Neural cell (in vitro differentiated cells): ENCODE measurements around the gene CRADD. TPM values are rescaled to one million over a fixed set of nuclear protein-coding genes. Genes with fewer than 3 reads are reported as not detected.
A peak's percentile ranks its signal among the peaks of the same experiment; 100 is the strongest.

ENCODE experiments used
- H2AFZ ChIP-seq: fragments of 200-600, 300-800 bp; sonication (generic), shearing (Covaris generic); 2 replicates; pipeline ENCODE4 v1.6.0; 2014; ENCODE audit warnings: low read depth, mild to moderate bottlenecking, antibody characterized with exemption, low read length, moderate library complexity
- H3F3A ChIP-seq: fragments of 200-600 bp; shearing (Covaris generic); 2 replicates; pipeline ENCODE4 v1.6.1; 2016; ENCODE audit warnings: mild to moderate bottlenecking, moderate library complexity, mixed read lengths, antibody characterized with exemption, low read length; ENCODE audit not compliant: insufficient read depth, poor library complexity, severe bottlenecking
- H3K27ac ChIP-seq: fragments of 200-600, 300-800 bp; sonication (generic), shearing (Covaris generic); 2 replicates; pipeline ENCODE4 v1.5.1; 2014; ENCODE audit warnings: mild to moderate bottlenecking, low read length, moderate library complexity
- H3K27me3 ChIP-seq: fragments of 300-800, 200-600 bp; sonication (generic), shearing (Covaris generic); 2 replicates; pipeline ENCODE4 v1.6.0; 2014; ENCODE audit warnings: mild to moderate bottlenecking, low read depth, low read length, moderate library complexity; ENCODE audit not compliant: insufficient read depth
- H3K36me3 ChIP-seq: fragments of 300-800, 200-600 bp; sonication (generic), shearing (Covaris generic); 2 replicates; pipeline ENCODE4 v1.5.1; 2014; ENCODE audit warnings: mild to moderate bottlenecking, antibody characterized with exemption, low read length, moderate library complexity; ENCODE audit not compliant: insufficient read depth
- H3K4me2 ChIP-seq: fragments of 300-800, 200-600 bp; sonication (generic), shearing (Covaris generic); 2 replicates; pipeline ENCODE4 v1.6.0; 2014; ENCODE audit warnings: mild to moderate bottlenecking, low read length
- H3K4me3 ChIP-seq: fragments of 300-800, 200-600 bp; sonication (generic), shearing (Covaris generic); 2 replicates; pipeline ENCODE4 v1.5.1; 2014; ENCODE audit warnings: mild to moderate bottlenecking, low read length, moderate library complexity
- H3K79me2 ChIP-seq: fragments of 200-600 bp; shearing (Covaris generic); replicated peaks from 2 replicates; pipeline ENCODE4 v1.6.0; 2014; ENCODE audit warnings: mild to moderate bottlenecking, low read length, moderate library complexity; ENCODE audit not compliant: insufficient read depth
- H3K9ac ChIP-seq: fragments of 300-800, 200-600 bp; sonication (generic), shearing (Covaris generic); 2 replicates; pipeline ENCODE4 v1.6.1; 2016; ENCODE audit warnings: mild to moderate bottlenecking, low read length, mixed read lengths
- H3K9me2 ChIP-seq: fragments of 200-600 bp; shearing (Covaris generic); 2 replicates; pipeline ENCODE4 v1.6.1; 2016; ENCODE audit warnings: mild to moderate bottlenecking, low read length, mixed read lengths; ENCODE audit not compliant: insufficient read depth
- H3K9me3 ChIP-seq: fragments of 200-600, 300-800 bp; sonication (generic), shearing (Covaris generic); 2 replicates; pipeline ENCODE4 v1.6.1; 2016; ENCODE audit warnings: mild to moderate bottlenecking, mixed run types, low read length, moderate library complexity, mixed read lengths
- H4K20me1 ChIP-seq: fragments of 200-600 bp; shearing (Covaris generic); 2 replicates; pipeline ENCODE4 v1.6.1; 2016; ENCODE audit warnings: mild to moderate bottlenecking, mixed run types; ENCODE audit not compliant: insufficient read depth
- EP300 ChIP-seq: fragments of 450-650 bp; conservative IDR thresholded peaks from 2 replicates; pipeline ENCODE4 v1.6.1; 2014; ENCODE audit warnings: antibody characterized with exemption, mild to moderate bottlenecking, moderate library complexity; ENCODE audit not compliant: poor library complexity, severe bottlenecking
- EZH2 ChIP-seq: fragments of 200-600, 300-800 bp; shearing (Covaris generic), sonication (generic); IDR thresholded peaks from 2 replicates; pipeline ENCODE4 v1.6.1; 2014; ENCODE audit warnings: antibody characterized with exemption, low read length, borderline replicate concordance, mild to moderate bottlenecking; ENCODE audit not compliant: insufficient read depth, poor library complexity, severe bottlenecking
- MXI1 ChIP-seq: fragments of 450-650 bp; conservative IDR thresholded peaks from 2 replicates; pipeline ENCODE4 v1.6.1; 2014; ENCODE audit warnings: antibody characterized with exemption, mild to moderate bottlenecking; ENCODE audit not compliant: poor library complexity, severe bottlenecking
- POLR2AphosphoS5 ChIP-seq: IDR thresholded peaks from 2 replicates; pipeline ENCODE4 v1.6.1; 2012
- RAD21 ChIP-seq: fragments of 450-650 bp; conservative IDR thresholded peaks from 2 replicates; pipeline ENCODE4 v1.6.1; 2014; ENCODE audit warnings: antibody characterized with exemption, mild to moderate bottlenecking, moderate library complexity
- SMC3 ChIP-seq: fragments of 450-650 bp; conservative IDR thresholded peaks from 2 replicates; pipeline ENCODE4 v1.6.1; 2014; ENCODE audit warnings: antibody characterized with exemption, mild to moderate bottlenecking, moderate library complexity; ENCODE audit not compliant: poor library complexity
- TAF1 ChIP-seq: IDR thresholded peaks from 2 replicates; pipeline ENCODE4 v1.6.1; 2012; ENCODE audit warnings: low read depth
- polyA plus RNA-seq: library from polyadenylated mRNA; depleted of rRNA; stranded (reverse); fragments of >200 nt; gene quantifications from 2 replicates; pipeline ENCODE4 v1.2.3, GENCODE V29; 2014
- TF ChIP-seq, protein P1 (sequence below): IDR thresholded peaks from 2 replicates; pipeline ENCODE4 v1.6.1; 2012; ENCODE audit warnings: borderline replicate concordance
- TF ChIP-seq, protein P2 (sequence below): fragments of 450-650 bp; IDR thresholded peaks from 2 replicates; pipeline ENCODE4 v1.5.1; 2014; ENCODE audit warnings: antibody characterized with exemption, mild to moderate bottlenecking, moderate library complexity; ENCODE audit not compliant: poor library complexity, severe bottlenecking

Gene CRADD
- polyA plus RNA-seq, 1 donor from 2014 or later: 23.5 TPM

GRCh38 chr12:93686572-93687356, 9.6 kb downstream of the CRADD start:
- Histone ChIP-seq H4K20me1 (no peaks in the 10 kb centered on the region), H2AFZ (peak overlapping the region; percentile 15), H3K4me2 (peak overlapping the region; percentile 9), H3K79me2 (no peaks in the 10 kb centered on the region), H3K9ac (peak overlapping the region; percentile 22), H3K9me3 (no peaks in the 10 kb centered on the region), H3K27ac (peak overlapping the region; percentile 58), H3K36me3 (no peaks in the 10 kb centered on the region), H3K27me3 (no peaks in the 10 kb centered on the region), H3K4me3 (peak overlapping the region; percentile 25), H3F3A (no peaks in the 10 kb centered on the region), H3K9me2 (no peaks in the 10 kb centered on the region)
- TF ChIP-seq EZH2 (no peak), POLR2AphosphoS5 (no peak), EP300 (no peak), SMC3 (no peak), RAD21 (no peak)
- TF ChIP-seq, protein P1, sequence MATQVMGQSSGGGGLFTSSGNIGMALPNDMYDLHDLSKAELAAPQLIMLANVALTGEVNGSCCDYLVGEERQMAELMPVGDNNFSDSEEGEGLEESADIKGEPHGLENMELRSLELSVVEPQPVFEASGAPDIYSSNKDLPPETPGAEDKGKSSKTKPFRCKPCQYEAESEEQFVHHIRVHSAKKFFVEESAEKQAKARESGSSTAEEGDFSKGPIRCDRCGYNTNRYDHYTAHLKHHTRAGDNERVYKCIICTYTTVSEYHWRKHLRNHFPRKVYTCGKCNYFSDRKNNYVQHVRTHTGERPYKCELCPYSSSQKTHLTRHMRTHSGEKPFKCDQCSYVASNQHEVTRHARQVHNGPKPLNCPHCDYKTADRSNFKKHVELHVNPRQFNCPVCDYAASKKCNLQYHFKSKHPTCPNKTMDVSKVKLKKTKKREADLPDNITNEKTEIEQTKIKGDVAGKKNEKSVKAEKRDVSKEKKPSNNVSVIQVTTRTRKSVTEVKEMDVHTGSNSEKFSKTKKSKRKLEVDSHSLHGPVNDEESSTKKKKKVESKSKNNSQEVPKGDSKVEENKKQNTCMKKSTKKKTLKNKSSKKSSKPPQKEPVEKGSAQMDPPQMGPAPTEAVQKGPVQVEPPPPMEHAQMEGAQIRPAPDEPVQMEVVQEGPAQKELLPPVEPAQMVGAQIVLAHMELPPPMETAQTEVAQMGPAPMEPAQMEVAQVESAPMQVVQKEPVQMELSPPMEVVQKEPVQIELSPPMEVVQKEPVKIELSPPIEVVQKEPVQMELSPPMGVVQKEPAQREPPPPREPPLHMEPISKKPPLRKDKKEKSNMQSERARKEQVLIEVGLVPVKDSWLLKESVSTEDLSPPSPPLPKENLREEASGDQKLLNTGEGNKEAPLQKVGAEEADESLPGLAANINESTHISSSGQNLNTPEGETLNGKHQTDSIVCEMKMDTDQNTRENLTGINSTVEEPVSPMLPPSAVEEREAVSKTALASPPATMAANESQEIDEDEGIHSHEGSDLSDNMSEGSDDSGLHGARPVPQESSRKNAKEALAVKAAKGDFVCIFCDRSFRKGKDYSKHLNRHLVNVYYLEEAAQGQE: no peak
- TF ChIP-seq, protein P2, sequence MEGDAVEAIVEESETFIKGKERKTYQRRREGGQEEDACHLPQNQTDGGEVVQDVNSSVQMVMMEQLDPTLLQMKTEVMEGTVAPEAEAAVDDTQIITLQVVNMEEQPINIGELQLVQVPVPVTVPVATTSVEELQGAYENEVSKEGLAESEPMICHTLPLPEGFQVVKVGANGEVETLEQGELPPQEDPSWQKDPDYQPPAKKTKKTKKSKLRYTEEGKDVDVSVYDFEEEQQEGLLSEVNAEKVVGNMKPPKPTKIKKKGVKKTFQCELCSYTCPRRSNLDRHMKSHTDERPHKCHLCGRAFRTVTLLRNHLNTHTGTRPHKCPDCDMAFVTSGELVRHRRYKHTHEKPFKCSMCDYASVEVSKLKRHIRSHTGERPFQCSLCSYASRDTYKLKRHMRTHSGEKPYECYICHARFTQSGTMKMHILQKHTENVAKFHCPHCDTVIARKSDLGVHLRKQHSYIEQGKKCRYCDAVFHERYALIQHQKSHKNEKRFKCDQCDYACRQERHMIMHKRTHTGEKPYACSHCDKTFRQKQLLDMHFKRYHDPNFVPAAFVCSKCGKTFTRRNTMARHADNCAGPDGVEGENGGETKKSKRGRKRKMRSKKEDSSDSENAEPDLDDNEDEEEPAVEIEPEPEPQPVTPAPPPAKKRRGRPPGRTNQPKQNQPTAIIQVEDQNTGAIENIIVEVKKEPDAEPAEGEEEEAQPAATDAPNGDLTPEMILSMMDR: no peak

DNA sequence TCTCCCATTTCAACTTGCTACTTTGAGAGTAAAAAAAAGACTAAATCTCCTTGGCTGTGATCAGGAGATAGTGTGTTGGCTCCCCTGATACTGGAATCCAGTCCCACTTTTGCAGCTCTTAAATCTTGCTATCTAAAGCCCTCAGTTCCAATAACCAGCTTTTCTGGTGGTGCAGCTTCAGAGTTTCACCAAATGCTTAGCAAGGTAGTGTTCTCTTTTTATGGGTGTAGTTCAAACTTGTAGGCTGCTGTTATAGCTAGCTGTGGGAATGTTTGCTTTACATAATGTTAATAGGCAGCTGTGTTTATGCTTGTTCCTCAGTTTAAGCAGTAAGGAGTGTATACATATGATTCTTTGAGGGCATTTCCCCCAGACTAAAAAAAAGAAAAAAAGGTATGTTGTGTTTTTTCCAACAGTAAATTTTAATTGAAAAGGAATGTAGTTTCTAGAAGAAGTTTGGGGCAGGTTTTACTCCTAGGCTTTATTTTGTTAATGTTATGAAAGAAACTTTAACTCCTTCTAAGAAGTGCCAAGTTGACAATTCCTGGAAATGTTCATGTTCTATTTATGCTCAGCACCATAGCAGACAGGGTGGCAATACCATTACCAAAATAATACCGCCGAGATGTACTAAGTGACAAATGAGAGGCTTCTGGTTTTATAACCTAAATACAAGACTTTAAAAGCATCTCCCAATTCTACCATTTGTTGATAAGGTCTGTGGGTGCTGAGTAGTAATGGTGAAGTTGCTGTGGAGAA, 12.1 kb downstream of the CRADD start:
- Histone ChIP-seq H3K4me3 (no peak overlapping the region), H3K9ac (no peak overlapping the region), H3K36me3 (no peaks in the 10 kb centered on the region), H4K20me1 (no peaks in the 10 kb centered on the region), H3K9me3 (no peaks in the 10 kb centered on the region), H3K9me2 (no peaks in the 10 kb centered on the region), H3K79me2 (no peaks in the 10 kb centered on the region), H3F3A (no peaks in the 10 kb centered on the region), H2AFZ (no peak overlapping the region), H3K27me3 (no peaks in the 10 kb centered on the region), H3K4me2 (no peak overlapping the region), H3K27ac (no peak overlapping the region)
- TF ChIP-seq, protein P1: no peak
- no peak for TF ChIP-seq TAF1
- no peak for TF ChIP-seq MXI1
- TF ChIP-seq, protein P2: no peak
- no peak for TF ChIP-seq EZH2
- TF ChIP-seq POLR2AphosphoS5: no peak
- TF ChIP-seq RAD21: no peak
- TF ChIP-seq EP300: no peak
- no peak for TF ChIP-seq SMC3
